Lower leg skin (tissue), 4 donors: Measurements from ENCODE around the gene CAMK2D. TPM values are rescaled to one million over a fixed set of nuclear protein-coding genes. Genes with fewer than 3 reads are reported as not detected.

Source experiments
- DNase-seq, 2 donors: peaks; one replicate each; pipeline ENCODE4 v3.0.0-alpha.2; 2019; ENCODE audit warnings: low spot score in 2 of 2
- H3K4me3 ChIP-seq: fragments of 200-600 bp; sonication (generic); 2 replicates; pipeline ENCODE4 v1.5.1; 2017; ENCODE audit warnings: mild to moderate bottlenecking, low read depth; ENCODE audit not compliant: poor library complexity, severe bottlenecking
- CTCF ChIP-seq, 3 donors: fragments of 450-650 bp; IDR thresholded peaks; one replicate each; pipeline ENCODE4 v1.5.1; 2016; ENCODE audit warnings: antibody characterized with exemption in 3 of 3, mild to moderate bottlenecking in 3 of 3, moderate library complexity in 2 of 3
- POLR2A ChIP-seq, 2 donors: fragments of 450-650 bp; IDR thresholded peaks; one replicate each; pipeline ENCODE4 v1.6.1; 2016 to 2017; ENCODE audit warnings: antibody characterized with exemption in 2 of 2, mild to moderate bottlenecking in 1 of 2, moderate library complexity in 1 of 2
- WGBS, 2 donors: methylation state at CpG; one replicate each; pipeline ENCODE4 v1.1.5; 2018; 5-methylcytosine and 5-hydroxymethylcytosine counted together
- intact Hi-C: fragments of 100-400 bp; cut with DNase I; formaldehyde crosslinking; loops from one replicate; pipeline ENCODE4 v1.15.0; 2023; ENCODE audit warnings: low total_unique reads
- total RNA-seq, 4 donors: library from RNA; depleted of rRNA; stranded (reverse); fragments of >200 nt; gene quantifications; one replicate each; pipeline ENCODE4 v1.1.0, GENCODE V29; 2016

Gene CAMK2D
- total RNA-seq, 4 donors from 2014 or later, result 25.2 to 40.7 (median 32.7) TPM

GRCh38 chr4:113455061-113455460 lies 306.5 kb downstream of the CAMK2D start:
- WGBS, 2 donors, result 90% methylated on average over 2 of the region's 2 CpGs
- H3K4me3 ChIP-seq, result no peak overlapping the region
- no peak for DNase-seq
- intact Hi-C loops, result no loop called here
- TF ChIP-seq CTCF (IDR thresholded peaks at IDR 0.05) (no peak), POLR2A (IDR thresholded peaks at IDR 0.05) (no peak)

GRCh38 chr4:113452868-113453620 lies 308.5 kb downstream of the CAMK2D start:
- intact Hi-C loops, result no loop called here
- H3K4me3 ChIP-seq, result no peak overlapping the region
- DNase-seq, result no peak
- WGBS, 2 donors, result 44 to 48% methylated on average over 4 of the region's 4 CpGs
- TF ChIP-seq CTCF (IDR thresholded peaks at IDR 0.05), result no peak
- no peak for TF ChIP-seq POLR2A (IDR thresholded peaks at IDR 0.05)

GRCh38 chr4:113452152-113452551 lies 309.4 kb downstream of the CAMK2D start:
- no peak for TF ChIP-seq CTCF (IDR thresholded peaks at IDR 0.05)
- intact Hi-C loops, result no loop called here
- H3K4me3 ChIP-seq, result no peak overlapping the region
- 88 to 97% methylated on average over 1 of the region's 1 CpG for WGBS, 2 donors
- no peak for DNase-seq

GRCh38 chr4:113450295-113451080 lies 311.1 kb downstream of the CAMK2D start:
- WGBS, 2 donors, result 90 to 96% methylated on average over 5 of the region's 5 CpGs
- DNase-seq, result no peak
- TF ChIP-seq POLR2A (IDR thresholded peaks at IDR 0.05) (no peak), CTCF (IDR thresholded peaks at IDR 0.05) (no peak)
- H3K4me3 ChIP-seq, result no peak overlapping the region
- intact Hi-C loops, result no loop called here

GRCh38 chr4:113449410-113449974 lies 312.0 kb downstream of the CAMK2D start:
- no peak overlapping the region for H3K4me3 ChIP-seq
- 69 to 89% methylated on average over 1 of the region's 1 CpG for WGBS, 2 donors
- no peak for DNase-seq
- intact Hi-C loops, result no loop called here
- no peak for TF ChIP-seq POLR2A (IDR thresholded peaks at IDR 0.05)
- TF ChIP-seq CTCF (IDR thresholded peaks at IDR 0.05), result no peak
